Hepatocyte (in vitro differentiated cells): ENCODE results near the gene ZNF121.
"Not testable (repeated sequence)": the region's sequence is repeated elsewhere in the genome, so short reads cannot be mapped to it uniquely, and the experiment has no call there.

Experiments used
- EZH2 ChIP-seq: fragments of 200-600 bp; sonication (generic); IDR thresholded peaks from 2 replicates; pipeline ENCODE4 v1.6.1; 2016; ENCODE audit warnings: antibody characterized with exemption, mild to moderate bottlenecking, borderline replicate concordance
- EZH2phosphoT487 ChIP-seq: fragments of 200-600 bp; sonication (generic); IDR thresholded peaks from one replicate; pipeline ENCODE4 v1.6.1; 2018; ENCODE audit warnings: antibody characterized with exemption, mild to moderate bottlenecking, low read depth, moderate library complexity; ENCODE audit not compliant: unreplicated experiment, severe bottlenecking
- TF ChIP-seq, protein P1 (sequence below): fragments of 200-600 bp; sonication (generic); IDR thresholded peaks from 2 replicates; pipeline ENCODE4 v1.5.1; 2016; ENCODE audit warnings: antibody characterized with exemption, mild to moderate bottlenecking; ENCODE audit not compliant: poor library complexity

DNA sequence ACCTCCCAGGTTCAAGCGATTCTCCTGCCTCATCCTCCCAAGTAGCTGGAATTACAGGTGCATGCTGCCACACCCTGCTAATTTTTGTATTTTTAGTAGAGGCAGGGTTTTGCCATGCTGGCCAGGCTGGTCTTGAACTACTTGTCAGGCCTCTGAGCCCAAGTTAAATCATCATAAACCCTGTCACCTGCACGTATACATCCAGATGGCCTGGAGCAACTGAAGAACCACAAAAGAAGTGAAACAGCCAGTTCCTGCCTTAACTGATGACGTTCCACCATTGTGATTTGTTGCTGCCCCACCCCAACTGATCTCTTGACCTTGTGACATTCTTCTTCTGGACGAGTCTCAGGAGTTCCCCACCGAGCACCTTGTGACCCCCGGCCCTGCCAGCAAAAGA lies 45.1 kb downstream of the ZNF121 start:
- TF ChIP-seq, protein P1, sequence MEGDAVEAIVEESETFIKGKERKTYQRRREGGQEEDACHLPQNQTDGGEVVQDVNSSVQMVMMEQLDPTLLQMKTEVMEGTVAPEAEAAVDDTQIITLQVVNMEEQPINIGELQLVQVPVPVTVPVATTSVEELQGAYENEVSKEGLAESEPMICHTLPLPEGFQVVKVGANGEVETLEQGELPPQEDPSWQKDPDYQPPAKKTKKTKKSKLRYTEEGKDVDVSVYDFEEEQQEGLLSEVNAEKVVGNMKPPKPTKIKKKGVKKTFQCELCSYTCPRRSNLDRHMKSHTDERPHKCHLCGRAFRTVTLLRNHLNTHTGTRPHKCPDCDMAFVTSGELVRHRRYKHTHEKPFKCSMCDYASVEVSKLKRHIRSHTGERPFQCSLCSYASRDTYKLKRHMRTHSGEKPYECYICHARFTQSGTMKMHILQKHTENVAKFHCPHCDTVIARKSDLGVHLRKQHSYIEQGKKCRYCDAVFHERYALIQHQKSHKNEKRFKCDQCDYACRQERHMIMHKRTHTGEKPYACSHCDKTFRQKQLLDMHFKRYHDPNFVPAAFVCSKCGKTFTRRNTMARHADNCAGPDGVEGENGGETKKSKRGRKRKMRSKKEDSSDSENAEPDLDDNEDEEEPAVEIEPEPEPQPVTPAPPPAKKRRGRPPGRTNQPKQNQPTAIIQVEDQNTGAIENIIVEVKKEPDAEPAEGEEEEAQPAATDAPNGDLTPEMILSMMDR, result not testable (repeated sequence)
- TF ChIP-seq EZH2, EZH2phosphoT487: not testable (repeated sequence)
